Measurements from ENCODE around the gene ACOX2. TPM values are rescaled to one million over a fixed set of nuclear protein-coding genes. Genes with fewer than 3 reads are reported as not detected.

Gene ACOX2
- total RNA-seq, 1 donor from 2014 or later: 20.1 TPM

DNA sequence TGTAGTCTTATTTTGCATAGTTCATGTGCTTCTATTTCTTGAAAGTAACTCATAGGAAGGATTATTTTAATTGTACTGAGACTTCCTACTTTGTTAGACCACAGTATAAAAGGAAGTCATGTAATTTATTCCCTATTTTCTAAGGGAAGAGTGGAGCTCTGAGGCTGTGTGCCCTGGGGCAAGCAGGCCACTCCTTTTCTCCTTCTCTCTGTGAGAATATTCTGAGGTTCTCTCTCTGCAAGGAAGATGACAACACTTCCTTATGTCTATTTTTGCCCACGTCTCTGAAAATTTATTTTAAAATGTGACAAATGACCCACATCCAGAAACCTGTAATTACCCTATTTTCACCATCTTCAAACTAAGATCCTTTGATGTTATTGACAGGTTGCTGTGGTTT is 34.1 kb downstream of the ACOX2 start:
- intact Hi-C loops (cut with DNase I): no loop called here
- Histone ChIP-seq H3K27me3 (no peaks in the 10 kb centered on the region), H3K27ac (no peak overlapping the region), H3K9me3 (no peaks in the 10 kb centered on the region), H3K4me3 (no peak overlapping the region), H3K4me1 (no peaks in the 10 kb centered on the region), H3K36me3 (peaks cover 39% of the 10 kb centered on the region)
- ATAC-seq (no peak), DNase-seq (no peak)
- TF ChIP-seq, protein P1, sequence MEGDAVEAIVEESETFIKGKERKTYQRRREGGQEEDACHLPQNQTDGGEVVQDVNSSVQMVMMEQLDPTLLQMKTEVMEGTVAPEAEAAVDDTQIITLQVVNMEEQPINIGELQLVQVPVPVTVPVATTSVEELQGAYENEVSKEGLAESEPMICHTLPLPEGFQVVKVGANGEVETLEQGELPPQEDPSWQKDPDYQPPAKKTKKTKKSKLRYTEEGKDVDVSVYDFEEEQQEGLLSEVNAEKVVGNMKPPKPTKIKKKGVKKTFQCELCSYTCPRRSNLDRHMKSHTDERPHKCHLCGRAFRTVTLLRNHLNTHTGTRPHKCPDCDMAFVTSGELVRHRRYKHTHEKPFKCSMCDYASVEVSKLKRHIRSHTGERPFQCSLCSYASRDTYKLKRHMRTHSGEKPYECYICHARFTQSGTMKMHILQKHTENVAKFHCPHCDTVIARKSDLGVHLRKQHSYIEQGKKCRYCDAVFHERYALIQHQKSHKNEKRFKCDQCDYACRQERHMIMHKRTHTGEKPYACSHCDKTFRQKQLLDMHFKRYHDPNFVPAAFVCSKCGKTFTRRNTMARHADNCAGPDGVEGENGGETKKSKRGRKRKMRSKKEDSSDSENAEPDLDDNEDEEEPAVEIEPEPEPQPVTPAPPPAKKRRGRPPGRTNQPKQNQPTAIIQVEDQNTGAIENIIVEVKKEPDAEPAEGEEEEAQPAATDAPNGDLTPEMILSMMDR (IDR thresholded peaks at IDR 0.05): no peak

DNA sequence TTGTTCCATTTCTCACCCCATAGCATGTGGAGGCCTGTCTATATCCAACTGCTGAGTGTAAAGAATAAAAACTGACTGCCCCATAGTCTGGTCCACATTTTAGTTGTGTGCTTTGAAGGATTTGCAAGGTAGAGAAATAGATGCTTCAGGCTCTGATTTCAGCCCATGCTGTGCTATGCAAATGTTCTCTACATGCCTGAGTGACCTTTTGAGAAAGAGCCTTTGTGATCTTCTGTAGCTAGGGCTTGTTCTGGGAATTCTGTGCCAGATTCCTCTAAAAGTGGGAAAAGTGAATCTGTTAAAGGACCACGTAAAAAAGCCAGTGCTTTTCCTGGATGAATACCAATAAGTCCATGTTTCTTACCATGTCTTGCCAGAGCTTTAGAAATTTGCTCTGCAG is 39.9 kb downstream of the ACOX2 start:
- intact Hi-C loops (cut with DNase I): no loop called here
- Histone ChIP-seq H3K27me3 (no peaks in the 10 kb centered on the region), H3K4me3 (no peak overlapping the region), H3K36me3 (peaks cover 12% of the 10 kb centered on the region), H3K4me1 (peaks cover 19% of the 10 kb centered on the region), H3K9me3 (no peaks in the 10 kb centered on the region), H3K27ac (no peak overlapping the region)
- DNase-seq: no peak
- TF ChIP-seq, protein P1 (IDR thresholded peaks at IDR 0.05): no peak
- no peak for ATAC-seq

DNA sequence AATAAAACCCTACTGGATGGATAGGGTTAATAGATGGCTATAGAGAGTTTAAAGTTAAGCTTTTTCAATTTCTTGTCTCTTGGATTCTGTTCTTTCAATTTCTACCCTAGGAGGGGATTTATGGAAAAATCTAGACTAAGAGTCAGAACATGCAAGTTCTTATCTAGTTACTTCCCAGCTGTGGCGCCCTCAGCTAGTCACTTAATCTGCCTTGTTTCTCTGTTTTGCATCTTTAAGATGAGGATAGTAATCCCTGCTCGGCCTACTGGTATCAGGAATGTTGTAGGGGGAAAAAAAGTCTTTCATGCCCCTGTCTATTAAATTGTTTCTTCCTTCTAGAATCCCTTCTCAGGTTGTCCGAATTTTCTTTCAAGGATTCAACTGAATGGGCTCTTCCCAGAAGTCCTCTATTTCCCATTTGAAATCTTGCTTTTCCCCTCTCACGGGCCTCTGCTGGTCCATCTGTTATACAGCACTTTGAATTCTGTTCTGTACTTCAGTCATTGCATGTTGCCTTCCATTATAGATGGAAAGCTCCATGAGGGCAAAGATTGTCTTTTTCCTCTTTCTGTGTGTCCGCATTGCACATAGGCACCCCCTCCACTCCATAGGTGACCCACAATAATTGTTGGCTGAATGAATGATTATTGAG is 40.7 kb downstream of the ACOX2 start:
- TF ChIP-seq, protein P1 (IDR thresholded peaks at IDR 0.05): no peak
- no peak overlapping the region for H3K27ac ChIP-seq
- peaks cover 8% of the 10 kb centered on the region for H3K36me3 ChIP-seq
- intact Hi-C loops (cut with DNase I): no loop called here
- no peak for ATAC-seq
- H3K4me1 ChIP-seq: peaks cover 20% of the 10 kb centered on the region
- H3K9me3 ChIP-seq: no peaks in the 10 kb centered on the region
- no peaks in the 10 kb centered on the region for H3K27me3 ChIP-seq
- H3K4me3 ChIP-seq: no peak overlapping the region
- no peak for DNase-seq

DNA sequence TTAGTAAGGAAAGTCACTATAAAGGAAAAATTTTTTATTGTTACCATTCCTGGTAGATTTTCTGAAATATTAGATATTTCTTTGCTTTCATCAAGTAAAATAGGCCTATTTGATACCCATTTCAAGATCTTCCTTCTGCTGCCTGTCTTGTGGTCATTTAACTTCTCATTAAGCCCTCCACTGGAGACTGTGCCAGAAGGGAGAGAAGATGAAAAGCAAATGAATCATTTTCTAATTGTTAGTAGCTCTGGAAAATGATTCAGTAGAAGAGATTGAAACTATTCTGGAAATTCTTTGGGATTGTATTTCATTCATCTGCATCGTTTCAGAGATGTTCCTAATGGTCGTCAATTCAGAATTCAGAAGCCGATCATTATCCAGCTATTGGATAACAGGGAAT is 41.9 kb downstream of the ACOX2 start:
- no peak for ATAC-seq
- no peaks in the 10 kb centered on the region for H3K27me3 ChIP-seq
- peaks cover 26% of the 10 kb centered on the region for H3K4me1 ChIP-seq
- no peaks in the 10 kb centered on the region for H3K9me3 ChIP-seq
- DNase-seq: no peak
- intact Hi-C loops (cut with DNase I): no loop called here
- no peak overlapping the region for H3K4me3 ChIP-seq
- H3K27ac ChIP-seq: no peak overlapping the region
- H3K36me3 ChIP-seq: peaks cover 4% of the 10 kb centered on the region
- TF ChIP-seq, protein P1 (IDR thresholded peaks at IDR 0.05): no peak

DNA sequence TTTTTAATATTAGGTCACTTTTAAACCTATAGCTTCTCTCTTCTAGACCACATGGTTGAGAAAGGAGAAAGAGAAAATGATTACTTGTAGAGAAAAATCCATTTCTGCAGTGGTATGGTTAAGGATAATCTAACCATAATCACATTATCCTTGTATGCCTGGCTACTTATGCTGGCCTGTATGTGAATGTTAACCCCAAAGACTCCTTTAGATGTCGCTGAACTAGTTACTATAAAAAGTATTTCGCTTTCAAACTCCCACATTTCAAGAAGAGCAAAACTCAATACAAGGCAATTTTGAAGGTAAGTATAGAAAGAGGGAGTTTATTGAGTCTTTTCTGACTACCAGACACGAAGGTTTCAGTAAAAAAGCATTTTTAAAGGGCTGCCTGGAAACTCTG is 42.9 kb downstream of the ACOX2 start:
- Histone ChIP-seq H3K9me3 (no peaks in the 10 kb centered on the region), H3K4me1 (peaks cover 26% of the 10 kb centered on the region), H3K4me3 (no peak overlapping the region), H3K36me3 (no peaks in the 10 kb centered on the region), H3K27me3 (no peaks in the 10 kb centered on the region), H3K27ac (no peak overlapping the region)
- TF ChIP-seq, protein P1 (IDR thresholded peaks at IDR 0.05): no peak
- no peak for DNase-seq
- no peak for ATAC-seq
- intact Hi-C loops (cut with DNase I): no loop called here

DNA sequence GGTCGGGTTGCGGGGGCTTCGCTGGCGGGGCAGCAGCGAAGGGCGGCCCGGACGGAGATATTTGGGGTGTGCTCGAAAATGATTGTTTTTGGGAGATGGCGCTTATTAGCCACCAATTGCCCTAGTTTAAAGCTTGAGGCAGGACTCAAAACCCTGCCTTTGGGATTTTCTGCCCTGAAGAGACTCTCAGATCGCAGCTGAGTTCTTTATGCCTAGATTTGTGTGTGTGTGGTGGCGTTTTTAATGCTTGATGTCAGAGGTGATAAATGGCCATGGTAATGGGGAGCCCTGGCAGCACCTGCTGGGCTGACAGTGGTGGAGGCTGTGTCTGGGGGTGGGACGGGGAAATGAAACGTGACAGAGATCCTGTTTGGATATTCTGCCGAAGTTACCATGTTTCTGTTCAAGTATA is 44.5 kb downstream of the ACOX2 start:
- DNase-seq (no peak), ATAC-seq (no peak)
- Histone ChIP-seq H3K4me3 (peak overlapping the region; percentile 81), H3K36me3 (no peaks in the 10 kb centered on the region), H3K4me1 (peaks cover 26% of the 10 kb centered on the region), H3K27ac (peak overlapping the region; percentile 58), H3K27me3 (no peaks in the 10 kb centered on the region), H3K9me3 (no peaks in the 10 kb centered on the region)
- TF ChIP-seq, protein P1 (IDR thresholded peaks at IDR 0.05): no peak
- intact Hi-C loops (cut with DNase I): no loop called here
